Esophagus (tissue), 2 donors: ENCODE data around the gene TAF1. TPM values are rescaled to one million over a fixed set of nuclear protein-coding genes. Genes with fewer than 3 reads are reported as not detected.
"Not testable (repeated sequence)": the region's sequence is repeated elsewhere in the genome, so short reads cannot be mapped to it uniquely, and the experiment has no call there.

Experiments
- H3K27ac ChIP-seq, 2 donors: one replicate each; pipeline ENCODE4 v1.5.1; 2013; ENCODE audit warnings: low read depth in 2 of 2, mild to moderate bottlenecking in 2 of 2, inconsistent platforms in 1 of 2, low read length in 1 of 2, moderate library complexity in 1 of 2
- H3K27me3 ChIP-seq, 2 donors: one replicate each; pipeline ENCODE4 v1.6.1; 2013; ENCODE audit warnings: low read length in 2 of 2, control low read depth in 1 of 2, mild to moderate bottlenecking in 1 of 2; ENCODE audit not compliant: insufficient read depth in 2 of 2, control insufficient read depth in 1 of 2
- H3K36me3 ChIP-seq, 2 donors: one replicate each; pipeline ENCODE4 v1.6.1; 2013; ENCODE audit warnings: low read length in 1 of 2; ENCODE audit not compliant: control insufficient read depth in 2 of 2, insufficient read depth in 2 of 2
- H3K4me1 ChIP-seq, 2 donors: one replicate each; pipeline ENCODE4 v1.6.1; 2013; ENCODE audit warnings: low read length in 1 of 2; ENCODE audit not compliant: control insufficient read depth in 2 of 2, insufficient read depth in 2 of 2
- H3K4me3 ChIP-seq, 2 donors: one replicate each; pipeline ENCODE4 v1.5.1; 2013; ENCODE audit warnings: low read length in 2 of 2, mild to moderate bottlenecking in 2 of 2, low read depth in 1 of 2, moderate library complexity in 1 of 2
- H3K9me3 ChIP-seq, 2 donors: one replicate each; pipeline ENCODE4 v1.6.1; 2013; ENCODE audit warnings: mild to moderate bottlenecking in 2 of 2, low read depth in 1 of 2, low read length in 1 of 2, moderate library complexity in 1 of 2; ENCODE audit not compliant: control insufficient read depth in 2 of 2, insufficient read depth in 1 of 2
- WGBS, 2 donors: extraction: QIAGEN DNeasy Blood & Tissue Kit; methylation state at CpG; one replicate each; pipeline ENCODE4 v1.1.7; 2013; 5-methylcytosine and 5-hydroxymethylcytosine counted together
- polyA plus RNA-seq, 2 donors: library from polyadenylated mRNA; stranded (reverse); fragments of 200-250 nt; gene quantifications; one replicate each; pipeline ENCODE4 v1.2.3, GENCODE V29; 2013
- donor health status: healthy with polysubstance abuse.
- donor health status: Bipolar disorder and iron deficiency.

Gene TAF1
- polyA plus RNA-seq, 2 donors = 8.1 to 8.2 TPM

- WGBS, 2 donors = 89 to 96% methylated on average over 4 of the region's 6 CpGs
- H3K27me3 ChIP-seq = not testable (repeated sequence)
Measured at GRCh38 chrX:71451518-71451917, 85.4 kb downstream of the TAF1 start.

GRCh38 chrX:71453056-71453455 is 86.9 kb downstream of the TAF1 start:
- H3K4me1 ChIP-seq = no peaks in the 10 kb centered on the region
- H3K4me3 ChIP-seq = no peak overlapping the region
- H3K36me3 ChIP-seq = peaks cover 0 to 3% of the 10 kb centered on the region in 2 donors
- 92 to 95% methylated on average over 4 of the region's 4 CpGs for WGBS, 2 donors
- H3K9me3 ChIP-seq = no peaks in the 10 kb centered on the region
- H3K27ac ChIP-seq = no peak overlapping the region
- H3K27me3 ChIP-seq = no peaks in the 10 kb centered on the region

More at GRCh38 chrX:71451518-71451917, 85.4 kb downstream of the TAF1 start:
- H3K9me3 ChIP-seq, H3K4me3 ChIP-seq, H3K4me1 ChIP-seq, H3K36me3 ChIP-seq, H3K27ac ChIP-seq: not testable (repeated sequence)

- Histone ChIP-seq H3K4me1 (no peaks in the 10 kb centered on the region), H3K36me3 (peaks cover 3 to 8% of the 10 kb centered on the region in 2 donors), H3K27ac (no peak overlapping the region), H3K4me3 (no peak overlapping the region), H3K27me3 (peaks cover 0 to 5% of the 10 kb centered on the region in 2 donors), H3K9me3 (no peaks in the 10 kb centered on the region)
- WGBS, 2 donors = 90 to 94% methylated on average over 3 of the region's 3 CpGs
Measured at GRCh38 chrX:71454222-71454621, 88.1 kb downstream of the TAF1 start.

DNA sequence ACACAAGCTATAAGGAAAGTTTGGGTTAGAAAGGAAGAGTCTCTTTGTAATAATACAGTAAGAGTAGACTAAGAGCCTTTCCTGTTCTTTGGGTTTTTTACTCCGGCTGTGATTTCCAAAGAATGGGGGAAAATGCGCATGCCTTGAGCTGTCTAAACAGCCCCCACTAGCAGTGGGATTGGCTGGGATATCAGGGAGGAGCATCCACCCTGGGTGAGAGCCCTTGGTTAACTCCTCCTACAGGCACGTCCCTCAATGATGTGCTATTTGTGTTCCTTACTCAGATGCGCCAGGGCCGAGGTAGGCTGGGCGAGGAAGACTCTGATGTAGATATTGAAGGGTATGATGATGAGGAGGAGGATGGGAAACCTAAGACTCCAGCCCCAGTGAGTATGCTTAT is 92.7 kb downstream of the TAF1 start:
- no peaks in the 10 kb centered on the region for H3K9me3 ChIP-seq
- H3K27me3 ChIP-seq = peaks cover 0 to 5% of the 10 kb centered on the region in 2 donors
- no peak overlapping the region for H3K4me3 ChIP-seq
- no peaks in the 10 kb centered on the region for H3K4me1 ChIP-seq
- H3K36me3 ChIP-seq = peaks cover 3 to 18% of the 10 kb centered on the region in 2 donors
- H3K27ac ChIP-seq = no peak overlapping the region
- 85 to 96% methylated on average over 6 of the region's 6 CpGs for WGBS, 2 donors

DNA sequence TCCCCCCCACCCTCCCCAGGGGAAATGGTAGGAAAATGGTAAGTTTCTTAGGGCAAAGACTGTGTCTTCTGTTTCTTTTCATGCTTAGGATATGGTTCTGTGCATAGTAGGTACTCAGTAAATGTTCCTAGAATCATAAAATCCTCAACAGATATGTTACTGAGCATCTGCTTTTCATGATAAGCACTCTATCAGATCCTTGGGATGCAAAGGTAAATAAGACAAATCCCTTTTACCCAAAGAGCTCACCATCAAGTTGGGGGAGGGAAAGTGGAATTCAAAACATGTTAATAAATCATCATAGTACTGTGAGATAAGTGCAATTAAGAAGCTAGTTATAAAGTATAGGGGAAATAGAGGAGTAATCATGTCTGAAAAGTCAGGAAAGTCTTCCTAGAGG is 98.8 kb downstream of the TAF1 start:
- Histone ChIP-seq H3K36me3 (peaks cover 0 to 12% of the 10 kb centered on the region in 2 donors), H3K27me3 (no peaks in the 10 kb centered on the region), H3K9me3 (no peaks in the 10 kb centered on the region), H3K27ac (no peak overlapping the region), H3K4me1 (no peaks in the 10 kb centered on the region), H3K4me3 (no peak overlapping the region)

GRCh38 chrX:71466979-71467523 is 100.9 kb downstream of the TAF1 start:
- WGBS, 2 donors = 65 to 80% methylated on average over 5 of the region's 5 CpGs
- no peak overlapping the region for H3K4me3 ChIP-seq
- H3K4me1 ChIP-seq = no peaks in the 10 kb centered on the region
- no peaks in the 10 kb centered on the region for H3K9me3 ChIP-seq
- peaks cover 0 to 6% of the 10 kb centered on the region in 2 donors for H3K36me3 ChIP-seq
- no peaks in the 10 kb centered on the region for H3K27me3 ChIP-seq
- no peak overlapping the region for H3K27ac ChIP-seq

DNA sequence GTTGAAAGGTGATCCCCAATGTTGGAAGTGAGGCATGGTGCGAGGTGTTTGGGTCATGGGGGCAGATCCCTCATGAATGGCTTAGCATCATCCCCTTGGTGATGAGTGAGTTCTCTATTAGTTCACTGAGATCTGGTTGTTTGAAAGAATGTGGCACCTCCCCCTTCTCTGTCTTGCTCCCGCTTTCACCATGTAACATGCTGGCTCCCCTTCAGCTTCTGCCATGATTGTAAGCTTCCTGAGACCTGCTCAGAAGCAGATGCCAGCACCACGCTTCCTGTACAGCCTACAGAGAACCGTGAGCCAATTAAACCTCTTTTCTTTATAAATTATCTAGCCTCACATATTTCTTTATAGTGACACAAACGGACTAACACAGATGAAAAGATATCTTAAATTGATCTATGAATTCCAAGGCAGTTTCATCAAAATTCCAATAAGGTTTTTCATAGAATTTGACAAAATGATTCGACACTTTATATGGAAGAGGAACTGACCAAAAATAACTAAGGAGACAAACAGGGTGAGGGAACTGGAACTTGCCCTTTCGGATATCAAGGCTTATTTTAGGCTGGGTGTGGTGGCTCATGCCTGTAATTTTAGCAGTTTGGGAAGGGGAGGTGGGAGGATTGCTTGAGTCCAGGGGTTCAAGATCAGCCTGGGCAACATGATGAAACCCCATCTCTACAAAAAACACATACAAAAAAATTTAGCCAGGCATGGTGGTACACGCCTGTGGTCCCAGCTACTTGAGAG is 109.8 kb downstream of the TAF1 start:
- H3K4me1 ChIP-seq = no peaks in the 10 kb centered on the region
- 72 to 86% methylated on average over 8 of the region's 8 CpGs for WGBS, 2 donors
- no peak overlapping the region for H3K27ac ChIP-seq
- H3K9me3 ChIP-seq = no peaks in the 10 kb centered on the region
- H3K4me3 ChIP-seq = no peak overlapping the region
- H3K36me3 ChIP-seq = no peaks in the 10 kb centered on the region
- no peaks in the 10 kb centered on the region for H3K27me3 ChIP-seq

DNA sequence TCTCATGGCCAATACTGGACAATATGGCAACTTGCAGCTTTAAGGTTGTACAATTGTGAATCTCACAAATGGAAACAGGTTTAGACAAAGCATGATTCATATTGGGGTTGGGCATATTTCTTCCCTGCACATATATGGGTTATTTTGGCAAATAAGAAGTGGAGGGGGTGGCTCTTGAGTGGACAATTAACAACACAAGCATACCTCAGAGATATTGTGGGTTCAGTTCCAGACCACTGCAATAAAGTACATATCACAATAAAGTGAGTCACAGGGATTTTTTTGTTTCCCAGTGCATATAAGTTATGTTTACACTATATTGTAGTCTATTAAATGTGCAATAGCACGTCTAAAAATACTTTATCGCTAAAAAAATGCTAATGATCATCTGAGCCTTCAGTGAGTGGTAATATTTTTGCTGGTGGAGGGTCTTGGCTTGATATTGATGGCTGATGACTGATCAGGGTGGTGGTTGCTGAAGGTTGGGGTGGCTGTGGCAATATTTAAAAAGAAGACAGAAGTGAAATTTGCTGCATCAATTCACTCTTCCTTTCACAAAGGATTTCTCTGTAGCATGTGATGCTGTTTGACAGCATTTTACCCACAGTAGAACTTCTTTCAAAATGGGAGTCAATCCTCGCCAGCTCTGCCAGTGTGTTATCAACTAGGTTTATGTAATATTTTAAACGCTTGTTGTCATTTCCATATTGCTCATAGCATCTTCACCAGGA is 116.2 kb downstream of the TAF1 start:
- no peaks in the 10 kb centered on the region for H3K4me1 ChIP-seq
- no peaks in the 10 kb centered on the region for H3K9me3 ChIP-seq
- no peaks in the 10 kb centered on the region for H3K27me3 ChIP-seq
- no peak overlapping the region for H3K27ac ChIP-seq
- H3K4me3 ChIP-seq = no peak overlapping the region
- 83 to 84% methylated on average over 4 of the region's 4 CpGs for WGBS, 2 donors
- no peaks in the 10 kb centered on the region for H3K36me3 ChIP-seq

DNA sequence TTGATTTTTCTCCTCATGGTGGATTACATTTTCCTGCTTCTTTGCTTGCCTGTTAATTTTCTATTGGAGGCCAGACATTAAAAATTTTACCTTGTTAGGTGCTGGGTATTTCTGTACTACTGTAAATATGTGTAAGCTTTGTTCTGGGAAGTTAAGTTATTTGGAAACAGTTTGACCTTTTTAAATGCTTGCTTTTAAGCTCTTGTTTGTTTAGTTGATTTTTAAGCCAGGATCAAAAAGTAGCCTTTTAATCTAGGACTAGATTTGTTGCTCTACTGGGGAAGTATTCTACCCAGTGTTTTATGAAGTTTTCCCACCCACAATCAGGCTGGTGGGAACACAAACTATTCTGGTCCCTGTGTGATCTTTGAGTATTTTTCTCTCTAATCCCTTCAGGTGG is 121.7 kb downstream of the TAF1 start:
- Histone ChIP-seq H3K9me3 (no peaks in the 10 kb centered on the region), H3K27me3 (no peaks in the 10 kb centered on the region), H3K4me1 (no peaks in the 10 kb centered on the region), H3K27ac (no peak overlapping the region), H3K36me3 (no peaks in the 10 kb centered on the region), H3K4me3 (no peak overlapping the region)
